Transverse colon (tissue), 3 donors: ENCODE measurements around the gene ECM2.

Source experiments
- CTCF ChIP-seq, 5 experiments: fragments of 200-600 bp in 3 of 5; fragments of 450-650 bp in 2 of 5; sonication (generic) in 3 of 5; IDR thresholded peaks; 1 replicate in 2 of 5; 2 replicates in 3 of 5; pipeline ENCODE4 v1.5.1; 2016 to 2017; ENCODE audit warnings: antibody characterized with exemption in 5 of 5, inconsistent platforms in 3 of 5, mild to moderate bottlenecking in 2 of 5, moderate library complexity in 1 of 5
- POLR2A ChIP-seq: fragments of 450-650 bp; IDR thresholded peaks from one replicate; pipeline ENCODE4 v1.6.1; 2016; ENCODE audit warnings: antibody characterized with exemption, mild to moderate bottlenecking, moderate library complexity

GRCh38 chr9:92524881-92525280 lies 10.9 kb downstream of the ECM2 start:
- TF ChIP-seq CTCF (IDR thresholded peaks at IDR 0.05) (no peak), POLR2A (no peak)
